Spleen (tissue), 11 donors: Measurements from ENCODE around the gene SCG5. TPM values are rescaled to one million over a fixed set of nuclear protein-coding genes. Genes with fewer than 3 reads are reported as not detected.

Experiments used
- DNase-seq: peaks from one replicate; pipeline ENCODE4 v3.0.0-alpha.2; 2020
- H3K27ac ChIP-seq, 8 donors: fragments of 200-600 bp; sonication (generic) in 7 of 8; 1 replicate in 4 of 8; 2 replicates in 4 of 8; pipeline versions ENCODE4 v1.5.0 to v1.8.0; 2016 to 2021; ENCODE audit warnings: inconsistent platforms in 4 of 8, mild to moderate bottlenecking in 4 of 8, moderate library complexity in 1 of 8
- H3K27me3 ChIP-seq, 7 donors: fragments of 200-600 bp; sonication (generic) in 6 of 7; replicated peaks in 1 of 7; 1 replicate in 4 of 7; 2 replicates in 3 of 7; pipeline versions ENCODE4 v1.5.0 to v1.8.0; 2016 to 2021; ENCODE audit warnings: inconsistent platforms in 3 of 7, mild to moderate bottlenecking in 1 of 7
- H3K36me3 ChIP-seq, 6 donors: fragments of 200-600 bp; sonication (generic) in 5 of 6; 1 replicate in 4 of 6; 2 replicates in 2 of 6; pipeline versions ENCODE4 v1.5.0 to v1.8.0; 2016 to 2021; ENCODE audit warnings: inconsistent platforms in 2 of 6
- H3K4me1 ChIP-seq, 6 donors: fragments of 200-600 bp; sonication (generic) in 5 of 6; 1 replicate in 3 of 6; 2 replicates in 3 of 6; pipeline versions ENCODE4 v1.5.0 to v1.8.0; 2016 to 2021; ENCODE audit warnings: inconsistent platforms in 3 of 6
- H3K4me3 ChIP-seq, 8 donors: fragments of 200-600 bp; sonication (generic) in 7 of 8; 1 replicate in 4 of 8; 2 replicates in 4 of 8; pipeline versions ENCODE4 v1.5.0 to v1.8.0; 2016 to 2021; ENCODE audit warnings: inconsistent platforms in 4 of 8, mild to moderate bottlenecking in 4 of 8, moderate library complexity in 2 of 8
- H3K9me3 ChIP-seq, 8 donors: fragments of 200-600 bp; sonication (generic) in 7 of 8; 1 replicate in 4 of 8; 2 replicates in 4 of 8; pipeline versions ENCODE4 v1.5.0 to v1.8.0; 2016 to 2021; ENCODE audit warnings: inconsistent platforms in 4 of 8
- CTCF ChIP-seq, 11 experiments: fragments of 200-600 bp in 7 of 11; fragments of 450-650 bp in 4 of 11; sonication (generic) in 4 of 11; IDR thresholded peaks in 8 of 11; conservative IDR thresholded peaks in 3 of 11; 1 replicate in 7 of 11; 2 replicates in 4 of 11; pipeline versions ENCODE4 v1.4.0 to v1.8.0; 2016 to 2021; ENCODE audit warnings: antibody characterized with exemption in 11 of 11, inconsistent platforms in 4 of 11, mild to moderate bottlenecking in 1 of 11
- POLR2A ChIP-seq, 3 donors: fragments of 450-650 bp; IDR thresholded peaks; one replicate each; pipeline ENCODE4 v1.5.1; 2017; ENCODE audit warnings: antibody characterized with exemption in 3 of 3, mild to moderate bottlenecking in 1 of 3
- POLR2AphosphoS5 ChIP-seq, 3 donors: sonication (generic); formaldehyde crosslinking; IDR thresholded peaks; one replicate each; pipeline ENCODE4 v1.5.1; 2017; ENCODE audit warnings: antibody characterized with exemption in 3 of 3
- WGBS, 5 donors: extraction: QIAGEN DNeasy Blood & Tissue Kit in 3 of 5; methylation state at CpG; one replicate each; pipeline versions ENCODE4 v1.1.5 to v1.1.7; 2013 to 2018; 5-methylcytosine and 5-hydroxymethylcytosine counted together
- intact Hi-C: fragments of 100-400 bp; cut with DNase I; formaldehyde crosslinking; loops from one replicate; pipeline ENCODE4 v1.15.0; 2023; ENCODE audit warnings: low total_unique reads
- polyA plus RNA-seq, 3 donors: library from polyadenylated mRNA; stranded (reverse); fragments of 200-250 nt; gene quantifications; one replicate each; pipeline ENCODE4 v1.2.1, GENCODE V29; 2013
- total RNA-seq, 7 donors: library from RNA; depleted of rRNA in 3 of 7; stranded (reverse); fragments of >200 nt in 3 of 7; fragmentation: NEBNext Ultra II Directional in 4 of 7; extraction: Animal tissue kit (Norgen Biotek cat#: 25700) in 4 of 7; gene quantifications; one replicate each; pipeline versions ENCODE4 v1.1.0 to v1.2.1, GENCODE V29; 2016 to 2021
- donor health status: healthy with polysubstance abuse.
- donor health status: DM: no; HTN: no; CAD: no; lungs with moderate emphysema.
- donor health status: DM: no; HTN: no; CAD: no.
- donor health status: Bipolar disorder and iron deficiency.
- donor health status: healthy.
- donor health status: DM: no; HTN: no; CAD: no.
- donor health status: DM: yes; HTN: yes; CAD: no.

Gene SCG5
- total and polyA plus RNA-seq, 10 donors, result 0.54 to 2.4 (median 1.2) TPM; not detected in 5

GRCh38 chr15:32694222-32694983 is 52.9 kb downstream of the SCG5 start:
- H3K36me3 ChIP-seq, result no peaks in the 10 kb centered on the region
- H3K4me1 ChIP-seq, result no peaks in the 10 kb centered on the region
- no peak overlapping the region for H3K27ac ChIP-seq
- no peak for DNase-seq
- no peaks in the 10 kb centered on the region for H3K9me3 ChIP-seq
- H3K27me3 ChIP-seq, result no peaks in the 10 kb centered on the region
- 91 to 97% (median 94%) methylated on average over 3 of the region's 3 CpGs for whole genome bisulfite sequencing, 5 donors
- intact Hi-C loops, result no loop called here
- TF ChIP-seq POLR2A (IDR thresholded peaks at IDR 0.05), result no peak
- no peak for TF ChIP-seq CTCF (IDR thresholded peaks at IDR 0.05 in 8 of 11, conservative IDR thresholded peaks at IDR 0.05 in 3 of 11)
- no peak for TF ChIP-seq POLR2AphosphoS5 (IDR thresholded peaks at IDR 0.05)
- H3K4me3 ChIP-seq, result no peak overlapping the region

- intact Hi-C loops, result no loop called here
- H3K27me3 ChIP-seq, result peaks cover 0 to 10% (median 0%) of the 10 kb centered on the region in 7 donors
- no peaks in the 10 kb centered on the region for H3K4me1 ChIP-seq
- 74 to 87% (median 83%) methylated on average over 5 of the region's 5 CpGs for WGBS, 5 donors
- no peak overlapping the region for H3K27ac ChIP-seq
- no peak overlapping the region for H3K4me3 ChIP-seq
- DNase-seq, result no peak
- no peaks in the 10 kb centered on the region for H3K36me3 ChIP-seq
- no peaks in the 10 kb centered on the region for H3K9me3 ChIP-seq
- TF ChIP-seq CTCF (IDR thresholded peaks at IDR 0.05 in 8 of 11, conservative IDR thresholded peaks at IDR 0.05 in 3 of 11) (no peak), POLR2AphosphoS5 (IDR thresholded peaks at IDR 0.05) (no peak), POLR2A (IDR thresholded peaks at IDR 0.05) (no peak)
Measured at GRCh38 chr15:32698773-32699390, 57.4 kb downstream of the SCG5 start.

GRCh38 chr15:32700501-32701150 is 59.1 kb downstream of the SCG5 start:
- Histone ChIP-seq H3K4me1 (no peaks in the 10 kb centered on the region), H3K27ac (no peak overlapping the region), H3K9me3 (no peaks in the 10 kb centered on the region), H3K27me3 (peaks cover 0 to 11% (median 0%) of the 10 kb centered on the region in 7 donors), H3K36me3 (no peaks in the 10 kb centered on the region), H3K4me3 (no peak overlapping the region)
- TF ChIP-seq POLR2AphosphoS5 (IDR thresholded peaks at IDR 0.05) (no peak), POLR2A (IDR thresholded peaks at IDR 0.05) (no peak), CTCF (IDR thresholded peaks at IDR 0.05 in 8 of 11, conservative IDR thresholded peaks at IDR 0.05 in 3 of 11) (no peak)
- intact Hi-C loops, result no loop called here
- 89 to 93% (median 91%) methylated on average over 12 to 14 of the region's 14 CpGs for WGBS, 5 donors
- DNase-seq, result no peak

GRCh38 chr15:32701863-32702262 is 60.4 kb downstream of the SCG5 start:
- Histone ChIP-seq H3K9me3 (no peaks in the 10 kb centered on the region), H3K27ac (no peak overlapping the region), H3K4me1 (no peaks in the 10 kb centered on the region), H3K36me3 (no peaks in the 10 kb centered on the region), H3K27me3 (peaks cover 0 to 11% (median 0%) of the 10 kb centered on the region in 7 donors), H3K4me3 (no peak overlapping the region)
- DNase-seq, result no peak
- no peak for TF ChIP-seq POLR2AphosphoS5 (IDR thresholded peaks at IDR 0.05)
- 55 to 67% (median 59%) methylated on average over 3 of the region's 3 CpGs for WGBS, 5 donors
- intact Hi-C loops, result no loop called here
